Skin epidermis (tissue), 12 donors: ENCODE results near the gene SLX4IP.

ENCODE experiments used
- H3K27ac ChIP-seq, 21 experiments: fragments of 200-600 bp; sonication (generic) in 11 of 21; one replicate each; pipeline ENCODE4 v1.5.0; 2020; ENCODE audit warnings: mild to moderate bottlenecking in 3 of 21, inconsistent platforms in 2 of 21, moderate library complexity in 2 of 21
- H3K4me3 ChIP-seq, 7 experiments: fragments of 200-600 bp; sonication (generic) in 2 of 7; one replicate each; pipeline ENCODE4 v1.5.0; 2020; ENCODE audit warnings: inconsistent platforms in 2 of 7, mild to moderate bottlenecking in 2 of 7, moderate library complexity in 1 of 7

Gene SLX4IP

GRCh38 chr20:10557685-10558084 is 122.6 kb downstream of the SLX4IP start:
- Histone ChIP-seq H3K4me3 (no peak overlapping the region), H3K27ac (peak overlapping the region in 8 of 21 experiments; percentile 26 to 72 (median 40))

- no peak overlapping the region for H3K4me3 ChIP-seq
Measured at GRCh38 chr20:10558635-10559187, 123.6 kb downstream of the SLX4IP start.

DNA sequence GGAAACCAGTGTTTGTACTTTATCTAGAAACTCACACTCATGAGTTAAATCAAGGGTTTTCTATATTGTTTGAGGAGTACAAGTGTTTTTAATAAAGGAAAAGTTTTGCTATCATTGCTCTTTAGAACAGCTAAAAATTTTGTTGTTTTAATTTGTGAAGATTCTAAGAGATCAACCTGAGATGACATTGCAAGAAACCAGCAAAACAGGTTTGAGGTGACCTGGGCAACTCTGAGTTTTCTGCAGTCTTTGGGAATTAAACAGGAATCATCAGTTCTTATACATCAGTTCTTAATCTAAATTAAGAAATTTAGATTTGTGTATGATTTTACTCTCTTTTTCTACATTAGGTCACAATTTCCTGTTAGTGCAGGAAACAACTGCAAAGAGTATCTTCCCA is 124.2 kb downstream of the SLX4IP start:
- Histone ChIP-seq H3K4me3 (no peak overlapping the region), H3K27ac (peak overlapping the region in 7 of 21 experiments; percentile 8 to 72 (median 48))

More at GRCh38 chr20:10558635-10559187, 123.6 kb downstream of the SLX4IP start:
- peak overlapping the region in 11 of 21 experiments; percentile 0 to 72 (median 40) for H3K27ac ChIP-seq

DNA sequence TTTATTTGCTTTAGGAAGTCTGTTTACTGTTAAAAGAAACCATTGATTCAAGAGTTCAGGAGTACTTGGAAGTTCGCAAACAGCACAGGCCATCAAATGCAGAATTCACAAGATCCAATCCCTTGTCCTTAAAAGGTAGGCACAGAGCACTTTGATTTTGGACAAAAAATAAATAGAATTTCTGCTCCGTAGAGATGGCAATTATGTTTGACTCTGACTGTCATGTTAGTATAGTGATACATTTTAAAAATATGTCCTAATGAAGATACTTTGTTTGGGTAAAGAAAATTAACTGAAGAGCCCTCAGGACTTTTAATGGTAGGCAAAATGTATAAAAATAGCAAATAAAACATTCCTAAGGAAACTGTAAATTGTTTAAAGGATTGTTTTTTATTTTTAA is 125.6 kb downstream of the SLX4IP start:
- Histone ChIP-seq H3K27ac (peak overlapping the region in 1 of 21 experiments; percentile 12), H3K4me3 (no peak overlapping the region)

DNA sequence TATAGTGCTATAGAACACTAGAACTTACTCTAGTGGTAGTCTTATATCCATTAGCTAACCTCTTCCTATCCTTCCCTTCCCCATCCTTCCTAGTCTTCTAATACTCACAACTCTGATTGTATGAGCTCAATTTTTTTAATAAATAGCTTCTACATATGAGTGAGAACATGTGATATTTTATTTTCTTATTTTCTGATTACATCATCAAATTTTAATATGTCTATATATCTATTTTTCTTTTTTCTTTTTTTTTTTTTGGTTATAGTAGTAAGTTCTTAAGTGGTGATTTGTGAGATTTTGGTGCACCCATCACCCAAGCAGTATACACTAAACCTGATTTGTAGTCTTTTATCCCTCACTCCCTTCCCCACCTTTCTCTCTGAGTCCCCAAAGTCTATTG is 126.2 kb downstream of the SLX4IP start:
- no peak overlapping the region for H3K4me3 ChIP-seq
- H3K27ac ChIP-seq, result no peak overlapping the region

DNA sequence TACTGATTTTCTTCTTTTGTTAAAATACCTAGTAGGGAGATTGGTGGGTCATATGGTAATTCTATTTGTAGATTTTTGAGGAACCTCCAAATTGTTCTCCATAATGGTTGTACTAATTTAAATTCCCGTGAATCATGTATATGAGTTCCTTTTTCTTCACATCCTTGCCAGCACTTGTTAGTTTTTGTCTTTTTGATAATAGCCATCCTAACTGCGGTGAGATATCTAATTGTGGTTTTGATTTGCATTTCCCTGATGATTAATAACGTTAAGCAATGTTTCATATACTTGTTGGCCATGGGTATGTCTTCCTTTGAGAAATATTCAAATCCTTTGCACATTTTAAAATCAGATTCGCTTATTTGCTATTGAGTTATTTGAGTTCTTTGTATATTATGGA is 127.8 kb downstream of the SLX4IP start:
- Histone ChIP-seq H3K27ac (no peak overlapping the region), H3K4me3 (no peak overlapping the region)

DNA sequence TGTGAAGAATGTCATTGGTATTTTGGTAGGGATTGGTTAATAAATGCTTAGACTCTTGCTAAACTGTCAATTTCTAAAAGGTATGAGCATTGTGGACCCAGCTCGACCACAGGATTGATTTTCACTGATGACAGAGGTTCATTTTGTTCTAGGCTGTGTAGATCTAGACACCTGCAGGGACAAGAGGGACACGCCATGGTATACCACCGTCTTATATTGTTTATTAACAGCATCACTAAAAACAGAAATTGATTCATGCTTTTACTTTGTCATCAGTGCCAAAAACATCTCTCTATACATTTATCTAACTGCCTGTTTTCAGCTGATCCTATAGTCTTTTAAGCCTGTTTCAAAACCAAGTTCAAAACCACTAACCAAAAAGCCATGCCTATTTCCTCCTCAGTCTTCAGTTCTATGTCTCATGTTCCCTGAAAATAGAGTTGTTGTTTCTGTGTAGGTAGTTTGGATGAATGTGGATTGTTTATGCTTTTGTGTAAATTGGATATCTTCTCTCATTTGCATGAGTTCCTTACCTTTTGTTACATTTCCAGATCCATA is 128.9 kb downstream of the SLX4IP start:
- Histone ChIP-seq H3K27ac (no peak overlapping the region), H3K4me3 (no peak overlapping the region)

GRCh38 chr20:10565191-10565921 is 130.3 kb downstream of the SLX4IP start:
- peak overlapping the region in 18 of 21 experiments; percentile 2 to 78 (median 43) for H3K27ac ChIP-seq

DNA sequence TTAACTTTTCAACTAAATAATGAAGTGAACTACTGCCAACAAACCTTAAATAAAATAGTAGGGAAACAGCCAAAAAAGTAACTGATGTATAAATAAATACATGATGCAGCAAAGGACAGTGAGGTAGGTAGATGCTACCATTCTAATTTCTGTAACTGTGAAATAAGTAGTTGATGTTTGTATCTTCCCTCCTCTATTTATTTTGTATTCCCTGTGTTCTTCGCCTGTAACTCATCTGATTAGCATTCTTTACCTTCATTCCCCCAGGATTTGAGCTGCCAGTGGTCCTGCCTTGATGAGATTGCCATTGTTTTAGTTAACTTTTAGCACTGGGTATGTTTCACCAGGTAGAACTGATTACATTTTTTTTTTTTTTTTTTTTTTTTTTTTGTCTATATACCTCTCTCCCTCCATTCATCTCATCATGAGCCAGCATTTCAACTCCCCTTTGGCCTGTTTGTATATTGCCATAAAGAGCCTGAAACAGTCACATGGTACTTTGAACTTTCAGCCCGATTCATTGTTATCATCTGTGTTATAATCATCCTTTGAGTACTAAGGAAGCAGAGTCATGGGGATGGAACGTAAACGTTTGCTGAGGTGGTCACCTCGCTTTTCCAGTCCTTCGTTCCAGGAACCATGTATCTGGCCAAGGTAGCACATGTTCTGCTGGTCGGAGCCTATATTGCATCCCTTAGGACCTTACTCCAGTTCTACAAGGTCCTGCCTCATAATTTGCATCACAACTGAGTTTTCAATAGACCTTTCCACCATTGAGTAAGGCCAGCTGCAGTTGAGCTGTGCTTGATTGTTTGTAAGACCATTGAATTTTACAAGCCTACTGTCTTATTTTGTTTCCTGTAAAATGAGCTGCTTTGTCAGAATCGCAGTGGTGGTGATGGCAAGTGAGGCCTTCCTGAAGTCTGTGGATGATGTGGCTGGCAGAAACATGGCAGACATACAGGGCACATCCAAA is 131.1 kb downstream of the SLX4IP start:
- Histone ChIP-seq H3K4me3 (no peak overlapping the region), H3K27ac (peak overlapping the region in 7 of 21 experiments; percentile 18 to 78 (median 65))

More at GRCh38 chr20:10565191-10565921, 130.3 kb downstream of the SLX4IP start:
- H3K4me3 ChIP-seq, result no peak overlapping the region

DNA sequence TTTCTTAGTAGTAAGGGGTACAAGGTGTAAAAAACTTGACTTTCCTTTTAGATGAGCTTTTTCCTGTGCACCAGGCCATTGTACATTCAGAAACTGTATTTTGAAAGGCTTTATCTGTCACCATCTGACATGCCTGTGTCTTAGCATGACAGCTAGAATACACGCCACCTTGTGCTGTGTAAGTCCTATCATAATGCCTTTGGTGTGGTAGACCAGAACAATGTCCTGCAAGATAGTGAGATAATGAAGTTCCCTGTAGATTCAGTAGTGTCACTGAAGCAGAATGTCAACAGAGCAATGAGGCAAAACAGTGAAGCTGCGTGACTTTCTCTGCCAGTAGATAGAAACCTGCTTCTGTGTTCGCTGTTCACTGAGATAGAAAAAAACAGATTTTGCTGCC is 132.9 kb downstream of the SLX4IP start:
- Histone ChIP-seq H3K27ac (no peak overlapping the region), H3K4me3 (no peak overlapping the region)

DNA sequence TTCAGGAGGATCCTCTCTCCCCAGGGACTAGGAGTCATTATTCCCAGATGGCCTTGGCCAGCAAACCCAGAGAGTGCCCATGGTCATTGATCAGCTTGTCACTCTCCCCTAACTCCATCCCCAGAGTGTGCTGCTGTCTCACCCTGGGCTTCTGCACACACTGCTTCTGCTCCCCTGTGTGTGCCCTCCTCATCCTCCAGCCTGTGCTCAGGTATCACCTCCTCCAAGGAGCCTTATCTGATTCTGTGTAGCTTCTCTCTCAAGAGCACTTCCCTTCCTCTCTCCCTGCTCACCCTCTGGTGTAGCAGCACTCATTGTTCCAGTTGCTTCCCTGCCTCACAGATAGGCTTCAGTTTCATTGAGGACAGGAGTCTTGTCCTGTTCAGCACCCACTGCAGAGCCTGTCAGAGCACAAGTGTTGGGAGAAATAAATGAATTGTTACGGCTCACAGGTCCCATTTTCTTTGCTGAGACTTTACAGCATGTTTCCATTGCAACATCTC is 136.3 kb downstream of the SLX4IP start:
- no peak overlapping the region for H3K27ac ChIP-seq

GRCh38 chr20:10572853-10573252 is 137.7 kb downstream of the SLX4IP start:
- H3K4me3 ChIP-seq, result no peak overlapping the region
- H3K27ac ChIP-seq, result no peak overlapping the region

More for the DNA sequence above, 136.3 kb downstream of the SLX4IP start:
- no peak overlapping the region for H3K4me3 ChIP-seq

DNA sequence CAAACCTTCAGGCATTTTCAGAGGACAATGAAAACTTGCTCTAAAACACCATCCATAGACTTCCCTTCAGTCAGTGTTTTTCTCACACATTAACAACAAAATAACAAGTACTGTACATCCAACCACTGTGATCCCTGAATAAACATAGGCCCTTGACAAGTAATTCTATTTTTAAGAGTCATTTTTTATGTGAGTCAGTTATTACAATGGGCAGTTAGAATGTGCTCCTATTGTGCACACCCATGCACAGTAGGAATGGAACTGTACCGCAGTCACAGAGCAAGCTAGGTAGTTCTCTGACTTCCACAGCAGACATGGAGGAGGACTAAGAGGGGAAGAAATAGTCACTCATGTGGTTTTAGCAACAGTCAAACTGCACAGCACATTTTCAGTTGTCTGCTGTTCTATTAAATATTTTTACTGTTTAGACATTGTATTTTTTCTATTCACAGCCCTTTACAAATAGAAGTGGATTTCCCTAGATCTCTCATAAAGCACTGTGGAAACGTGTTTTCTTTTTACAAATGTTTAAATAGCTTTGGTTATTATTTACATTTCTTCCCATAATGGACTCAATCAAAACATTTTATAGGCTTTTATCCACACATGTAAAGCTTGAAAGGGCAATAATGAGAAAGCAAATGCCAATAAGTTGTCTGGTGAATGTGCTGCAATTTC is 138.3 kb downstream of the SLX4IP start:
- no peak overlapping the region for H3K4me3 ChIP-seq
- H3K27ac ChIP-seq, result peak overlapping the region in 1 of 21 experiments; percentile 9

GRCh38 chr20:10573951-10574339 is 138.8 kb downstream of the SLX4IP start:
- peak overlapping the region in 1 of 21 experiments; percentile 9 for H3K27ac ChIP-seq
- H3K4me3 ChIP-seq, result no peak overlapping the region

DNA sequence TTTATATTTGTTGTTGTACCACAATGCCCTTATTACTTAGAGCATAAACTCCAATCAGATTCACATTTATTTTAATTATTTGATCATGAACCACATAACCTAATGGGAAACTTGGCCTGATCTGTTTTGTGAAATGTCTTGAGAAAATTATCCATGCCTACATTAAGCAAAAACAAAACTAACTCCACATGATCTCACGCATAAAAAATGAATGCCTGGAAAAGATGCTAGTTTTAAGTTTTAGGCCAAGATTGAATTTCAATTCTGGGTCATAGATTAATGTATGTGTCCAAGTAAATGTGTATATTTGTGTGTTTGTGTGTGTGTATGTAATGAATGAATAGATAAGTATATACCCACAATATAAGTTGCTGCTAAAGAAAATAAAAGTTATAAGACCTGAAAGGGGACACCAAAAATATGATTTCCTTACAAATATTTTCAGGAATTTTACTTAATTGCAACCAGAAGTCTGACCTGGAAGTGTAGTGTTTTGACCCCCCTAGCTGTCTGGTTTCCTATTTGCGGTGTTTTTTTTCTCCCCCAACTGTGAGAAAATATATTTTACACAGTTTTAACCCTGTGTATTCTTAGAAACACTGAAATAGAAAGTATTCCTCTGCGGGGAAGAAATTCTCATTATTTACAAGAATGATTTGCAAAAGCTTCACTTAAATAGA is 141.4 kb downstream of the SLX4IP start:
- Histone ChIP-seq H3K4me3 (no peak overlapping the region), H3K27ac (peak overlapping the region in 3 of 21 experiments; percentile 5 to 48 (median 24))

- Histone ChIP-seq H3K27ac (peak overlapping the region in 3 of 21 experiments; percentile 5 to 28 (median 24)), H3K4me3 (no peak overlapping the region)
Measured at GRCh38 chr20:10577648-10578047, 142.5 kb downstream of the SLX4IP start.

- Histone ChIP-seq H3K4me3 (no peak overlapping the region), H3K27ac (no peak overlapping the region)
Measured at GRCh38 chr20:10578607-10579006, 143.5 kb downstream of the SLX4IP start.

- no peak overlapping the region for H3K27ac ChIP-seq
- H3K4me3 ChIP-seq, result no peak overlapping the region
Measured at GRCh38 chr20:10579942-10580341, 144.8 kb downstream of the SLX4IP start.
